Hematopoietic multipotent progenitor cell treated with erythropoietin and hydrocortisone succinate and interleukin-3 and kit ligand, for 17 days (in vitro differentiated cells): Measurements from ENCODE around the gene SHOC1.
"Not testable (repeated sequence)": the region's sequence is repeated elsewhere in the genome, so short reads cannot be mapped to it uniquely, and the experiment has no call there.

Source experiments
- DNase-seq: peaks from one replicate; pipeline ENCODE4 v3.0.0-alpha.2; 2015; ENCODE audit warnings: low spot score

Gene SHOC1

GRCh38 chr9:111805262-111805661, 10.5 kb upstream of the SHOC1 start:
- no peak for DNase-seq

DNA sequence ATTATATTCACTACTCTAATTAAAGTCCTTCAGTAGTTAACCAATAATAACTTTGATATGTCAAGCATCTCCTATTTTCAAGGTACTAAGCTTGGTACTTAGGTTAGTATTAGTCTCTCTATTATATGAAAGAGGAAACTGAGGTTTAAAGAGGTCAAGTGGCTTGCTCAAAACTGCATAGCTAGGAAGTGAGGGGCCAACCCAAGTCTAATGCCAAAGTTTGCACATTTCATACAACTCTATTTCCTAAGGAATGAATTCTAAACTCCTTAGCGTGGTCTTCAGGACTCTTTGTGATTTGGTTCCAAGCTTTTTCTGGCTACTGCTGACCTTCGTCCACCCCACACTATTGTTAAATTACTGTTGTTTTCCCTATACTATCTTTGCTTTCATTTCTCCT, 9.9 kb upstream of the SHOC1 start:
- DNase-seq = no peak

GRCh38 chr9:111803924-111804323, 9.2 kb upstream of the SHOC1 start:
- DNase-seq = no peak

DNA sequence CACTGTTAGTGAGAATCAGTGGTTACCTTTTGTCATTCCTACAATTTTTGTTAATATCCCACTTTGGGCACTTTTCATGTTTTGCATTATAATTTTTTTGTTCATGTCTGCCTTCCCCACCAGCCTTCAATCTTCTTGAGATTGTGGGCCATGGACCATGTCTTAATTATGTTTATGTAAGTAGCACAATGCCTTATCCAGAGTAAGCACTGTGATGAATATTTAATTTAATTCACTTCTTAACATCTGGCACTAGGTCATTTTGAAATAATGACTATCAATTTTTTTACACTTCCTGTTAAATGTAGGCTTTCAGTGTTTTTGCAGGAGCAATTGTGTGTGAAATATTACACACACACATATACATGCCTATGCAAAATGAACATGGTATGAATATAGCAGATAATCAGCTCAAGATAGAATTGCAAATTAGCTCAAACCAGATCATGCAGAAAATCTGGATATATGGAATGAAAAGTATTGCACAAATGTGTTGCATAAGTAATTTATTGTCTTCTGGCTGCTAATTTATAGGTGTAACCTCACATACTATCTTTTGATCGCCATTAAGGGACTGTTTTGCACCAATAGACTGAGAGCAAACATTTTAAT, 5.3 kb upstream of the SHOC1 start:
- DNase-seq = no peak

DNA sequence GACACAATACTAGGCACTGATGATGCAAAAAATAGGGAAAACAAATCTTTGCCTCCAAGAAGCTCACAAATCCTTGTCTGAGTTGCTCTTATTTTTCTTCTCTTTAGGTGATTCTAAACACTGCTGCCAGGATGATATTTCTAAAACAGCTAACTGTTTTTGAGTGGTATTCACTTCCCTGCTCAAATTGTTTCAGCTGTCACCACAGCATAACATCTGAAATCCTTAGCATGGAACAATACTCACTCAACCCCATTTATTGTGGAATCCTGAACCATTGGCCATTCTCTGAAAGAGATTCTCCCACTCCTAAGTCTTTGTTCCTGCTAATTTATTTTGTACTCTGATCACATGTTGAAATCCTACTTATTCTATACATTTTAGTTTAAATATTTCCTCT, 4.8 kb upstream of the SHOC1 start:
- DNase-seq = no peak

GRCh38 chr9:111798786-111799185, 4.0 kb upstream of the SHOC1 start:
- DNase-seq = no peak

DNA sequence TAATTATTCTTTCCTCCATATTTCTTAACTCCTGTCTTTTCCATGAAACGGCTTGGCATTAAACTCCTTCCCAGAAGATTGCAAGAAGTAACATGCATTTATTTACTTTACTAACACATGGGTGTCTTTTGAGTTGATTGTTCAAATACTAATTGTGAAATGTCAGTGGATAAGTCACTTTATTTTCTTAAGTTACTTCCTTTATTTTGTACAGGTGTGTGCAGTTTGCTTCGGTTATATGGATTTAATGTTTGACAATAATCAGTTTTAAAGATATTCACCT, 761 bp upstream of the SHOC1 start:
- no peak for DNase-seq

DNA sequence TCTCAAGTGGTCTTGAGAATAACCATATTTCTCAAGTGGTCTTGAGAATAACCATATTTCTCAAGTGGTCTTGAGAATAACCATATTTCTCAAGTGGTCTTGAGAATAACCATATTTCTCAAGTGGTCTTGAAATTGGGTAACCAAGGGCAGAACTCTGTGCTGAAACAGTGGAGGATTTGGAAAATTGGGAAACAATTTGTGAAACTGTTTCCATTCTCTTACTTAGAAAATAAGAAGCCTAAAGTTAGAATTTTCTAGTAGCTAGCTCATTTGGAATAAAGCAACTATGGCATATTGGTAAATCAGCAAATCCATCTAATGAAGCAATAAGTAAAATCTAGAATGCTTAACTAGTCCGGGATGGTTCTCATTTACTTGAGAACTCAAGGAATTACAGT, 2.9 kb downstream of the SHOC1 start:
- not testable (repeated sequence) for DNase-seq

DNA sequence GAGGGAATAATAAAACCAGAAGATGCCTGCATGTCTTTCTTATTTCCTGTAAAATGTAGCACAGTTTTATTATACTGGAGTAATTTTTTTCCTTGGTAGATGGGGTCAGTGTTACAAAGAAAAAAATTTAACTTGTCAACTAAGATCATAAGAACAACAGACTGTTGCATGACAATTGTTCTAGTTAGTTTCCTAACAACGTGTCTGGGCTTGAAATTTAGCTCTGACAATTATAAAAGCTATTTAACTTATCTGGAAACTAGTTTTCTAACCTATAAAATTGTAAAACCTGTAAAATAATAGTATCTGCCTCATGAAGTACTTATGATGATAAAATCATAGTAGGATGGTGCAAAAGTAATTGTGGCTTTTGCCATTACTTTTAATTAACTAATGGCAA, 4.9 kb downstream of the SHOC1 start:
- DNase-seq = no peak

- no peak for DNase-seq
These were observed 10.9 kb downstream of the SHOC1 start for GRCh38 chr9:111783857-111784256.

GRCh38 chr9:111783424-111783823, 11.3 kb downstream of the SHOC1 start:
- no peak for DNase-seq

GRCh38 chr9:111766066-111766465, 28.7 kb downstream of the SHOC1 start:
- DNase-seq = no peak

DNA sequence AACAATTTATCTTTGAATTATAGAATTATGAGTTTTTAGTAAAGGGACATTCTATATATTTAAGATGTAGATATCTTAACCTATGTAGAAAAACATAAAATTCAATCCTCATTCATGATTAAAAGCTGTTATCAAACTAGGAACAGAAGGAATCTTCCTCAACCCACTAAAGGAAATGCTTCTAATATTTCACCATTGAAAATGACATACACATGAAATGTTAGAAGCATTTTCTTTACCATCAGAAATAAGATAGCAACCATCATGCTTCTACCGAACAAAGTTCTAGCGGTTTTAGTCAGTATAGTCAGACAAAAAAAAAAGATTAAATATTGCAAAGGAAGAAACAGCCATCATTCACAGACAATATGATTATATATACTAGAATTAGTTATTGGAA, 32.2 kb downstream of the SHOC1 start:
- no peak for DNase-seq

DNA sequence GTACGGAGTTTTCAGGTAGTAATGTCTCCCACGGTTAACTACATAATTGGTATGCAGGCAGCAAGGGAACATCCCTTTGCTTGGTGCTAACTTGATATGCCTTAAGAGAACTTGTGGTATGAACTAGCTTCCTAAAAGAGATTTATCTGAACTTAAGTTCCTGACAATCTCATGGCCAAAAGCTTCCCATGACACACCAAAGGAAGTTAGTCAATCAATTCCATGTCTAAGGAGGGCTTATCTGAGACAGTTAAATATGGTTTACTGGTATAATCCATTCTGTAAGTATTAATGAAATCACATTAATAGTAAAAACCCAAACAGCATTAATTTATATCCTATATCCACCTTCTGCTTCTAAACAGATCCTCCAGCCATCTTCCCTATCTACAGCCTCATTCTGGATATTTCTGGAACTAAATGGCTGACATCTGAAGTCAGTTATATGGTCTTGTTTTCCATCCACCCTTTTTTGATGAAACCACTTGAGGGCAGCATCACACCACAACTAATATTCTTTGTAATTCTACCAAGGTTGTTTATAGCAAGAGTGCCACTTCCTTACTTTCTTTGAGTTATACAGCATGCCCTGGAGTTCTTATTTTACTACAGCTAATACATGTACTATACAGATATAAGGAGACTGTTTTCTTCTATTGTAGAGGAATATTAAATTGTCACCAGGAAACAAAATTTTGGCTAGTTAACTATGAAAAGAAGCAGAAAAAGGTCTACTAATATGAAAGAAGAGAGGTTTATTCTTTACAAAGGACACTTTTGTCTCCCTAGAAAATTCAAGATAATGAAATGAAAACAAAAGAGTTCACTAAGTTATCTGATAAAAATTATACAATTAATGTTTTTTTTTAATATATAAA, 34.7 kb downstream of the SHOC1 start:
- DNase-seq = peak; percentile 75

GRCh38 chr9:111754800-111755199, 39.9 kb downstream of the SHOC1 start:
- no peak for DNase-seq

DNA sequence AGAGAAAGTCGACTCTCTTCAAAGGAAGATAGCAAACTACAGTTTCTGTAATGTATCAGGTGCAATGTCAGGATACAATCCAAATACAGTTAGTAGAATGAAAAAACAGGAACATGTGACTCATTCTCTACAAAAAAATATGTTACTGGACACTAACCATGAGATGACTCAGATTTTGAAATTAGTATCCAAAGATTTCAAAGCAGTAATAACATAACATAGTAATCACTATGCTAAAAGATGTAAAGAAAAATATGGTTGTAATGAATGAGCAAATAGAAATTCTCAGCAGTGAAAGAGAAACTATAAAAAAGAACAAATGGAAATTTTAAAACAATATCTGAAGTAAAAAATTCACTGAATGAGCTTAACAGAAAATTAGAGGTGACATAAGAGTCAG, 42.3 kb downstream of the SHOC1 start:
- DNase-seq = no peak
